ENCODE measurements around the gene RHOT2. TPM values are rescaled to one million over a fixed set of nuclear protein-coding genes. Genes with fewer than 3 reads are reported as not detected.

The RHOT2 gene
- total RNA-seq, 4 donors from 2014 or later = 49.7 to 81.8 (median 57.6) TPM

DNA sequence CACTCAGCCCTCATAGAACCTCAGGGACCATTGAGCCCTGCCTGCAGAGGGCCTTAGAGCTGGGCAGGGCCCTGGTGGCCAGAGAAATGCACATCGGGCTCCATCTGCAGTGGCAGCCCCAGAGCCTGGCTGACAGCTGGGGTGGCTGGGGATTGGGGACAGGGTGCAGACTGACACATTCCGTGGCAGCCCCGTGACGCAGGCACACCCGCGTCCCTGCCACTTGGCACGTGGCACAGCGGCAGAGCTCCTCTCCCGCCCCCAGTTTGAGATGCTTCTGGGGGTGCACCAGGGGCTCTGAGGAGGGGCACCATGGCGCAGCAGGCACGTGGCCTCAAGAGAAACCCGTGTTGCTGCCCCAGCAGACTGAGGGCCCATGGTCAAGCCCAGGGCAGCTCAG is 35.5 kb downstream of the RHOT2 start:
- Histone ChIP-seq H3K9me3 (no peaks in the 10 kb centered on the region), H3K27ac (no peak overlapping the region), H3K27me3 (peaks cover 23% of the 10 kb centered on the region), H3K36me3 (no peaks in the 10 kb centered on the region), H3K4me3 (replicated peaks in 1 of 3) (no peak overlapping the region), H3K4me1 (peaks cover 0 to 14% of the 10 kb centered on the region in 2 donors)
- intact Hi-C loops (cut with DNase I) = loop anchor here (10.0 kb wide), 1 partner anchor 491 kb away; no protein-coding TSS in a partner anchor
- DNase-seq = no peak
- TF ChIP-seq POLR2A (IDR thresholded peaks at IDR 0.05) = no peak
- TF ChIP-seq, protein P1, sequence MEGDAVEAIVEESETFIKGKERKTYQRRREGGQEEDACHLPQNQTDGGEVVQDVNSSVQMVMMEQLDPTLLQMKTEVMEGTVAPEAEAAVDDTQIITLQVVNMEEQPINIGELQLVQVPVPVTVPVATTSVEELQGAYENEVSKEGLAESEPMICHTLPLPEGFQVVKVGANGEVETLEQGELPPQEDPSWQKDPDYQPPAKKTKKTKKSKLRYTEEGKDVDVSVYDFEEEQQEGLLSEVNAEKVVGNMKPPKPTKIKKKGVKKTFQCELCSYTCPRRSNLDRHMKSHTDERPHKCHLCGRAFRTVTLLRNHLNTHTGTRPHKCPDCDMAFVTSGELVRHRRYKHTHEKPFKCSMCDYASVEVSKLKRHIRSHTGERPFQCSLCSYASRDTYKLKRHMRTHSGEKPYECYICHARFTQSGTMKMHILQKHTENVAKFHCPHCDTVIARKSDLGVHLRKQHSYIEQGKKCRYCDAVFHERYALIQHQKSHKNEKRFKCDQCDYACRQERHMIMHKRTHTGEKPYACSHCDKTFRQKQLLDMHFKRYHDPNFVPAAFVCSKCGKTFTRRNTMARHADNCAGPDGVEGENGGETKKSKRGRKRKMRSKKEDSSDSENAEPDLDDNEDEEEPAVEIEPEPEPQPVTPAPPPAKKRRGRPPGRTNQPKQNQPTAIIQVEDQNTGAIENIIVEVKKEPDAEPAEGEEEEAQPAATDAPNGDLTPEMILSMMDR (IDR thresholded peaks at IDR 0.05) = no peak
- 60 to 84% methylated on average over 1 to 6 of the region's 12 CpGs for WGBS, 2 donors

DNA sequence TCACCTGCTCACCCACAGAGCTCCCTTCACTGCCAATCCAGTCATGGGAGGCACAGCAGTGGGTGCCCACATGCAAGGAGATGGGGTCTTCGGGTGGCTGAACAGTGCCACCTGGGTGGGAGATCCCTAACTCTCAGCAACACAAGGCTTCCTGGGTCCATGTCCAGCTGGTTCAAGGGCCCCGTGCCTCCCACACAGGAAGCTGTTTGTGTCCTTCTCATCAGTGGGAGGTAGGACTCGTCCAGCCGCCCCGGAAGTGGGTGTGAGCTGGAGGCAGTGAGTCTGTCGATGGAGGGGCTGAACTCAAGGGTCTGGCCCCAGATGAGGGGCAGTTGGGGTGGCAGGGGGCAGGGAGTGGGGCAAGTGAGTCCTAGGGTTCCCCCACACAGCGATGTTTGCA is 36.1 kb downstream of the RHOT2 start:
- Histone ChIP-seq H3K4me1 (peaks cover 0 to 14% of the 10 kb centered on the region in 2 donors), H3K36me3 (no peaks in the 10 kb centered on the region), H3K9me3 (no peaks in the 10 kb centered on the region), H3K27ac (no peak overlapping the region), H3K4me3 (replicated peaks in 1 of 3) (no peak overlapping the region), H3K27me3 (peaks cover 23% of the 10 kb centered on the region)
- intact Hi-C loops (cut with DNase I) = loop anchor here (10.0 kb wide), 1 partner anchor 491 kb away; no protein-coding TSS in a partner anchor
- 58 to 84% methylated on average over 4 to 5 of the region's 7 CpGs for WGBS, 2 donors
- TF ChIP-seq, protein P1 (IDR thresholded peaks at IDR 0.05) = no peak
- no peak for TF ChIP-seq POLR2A (IDR thresholded peaks at IDR 0.05)
- no peak for DNase-seq

DNA sequence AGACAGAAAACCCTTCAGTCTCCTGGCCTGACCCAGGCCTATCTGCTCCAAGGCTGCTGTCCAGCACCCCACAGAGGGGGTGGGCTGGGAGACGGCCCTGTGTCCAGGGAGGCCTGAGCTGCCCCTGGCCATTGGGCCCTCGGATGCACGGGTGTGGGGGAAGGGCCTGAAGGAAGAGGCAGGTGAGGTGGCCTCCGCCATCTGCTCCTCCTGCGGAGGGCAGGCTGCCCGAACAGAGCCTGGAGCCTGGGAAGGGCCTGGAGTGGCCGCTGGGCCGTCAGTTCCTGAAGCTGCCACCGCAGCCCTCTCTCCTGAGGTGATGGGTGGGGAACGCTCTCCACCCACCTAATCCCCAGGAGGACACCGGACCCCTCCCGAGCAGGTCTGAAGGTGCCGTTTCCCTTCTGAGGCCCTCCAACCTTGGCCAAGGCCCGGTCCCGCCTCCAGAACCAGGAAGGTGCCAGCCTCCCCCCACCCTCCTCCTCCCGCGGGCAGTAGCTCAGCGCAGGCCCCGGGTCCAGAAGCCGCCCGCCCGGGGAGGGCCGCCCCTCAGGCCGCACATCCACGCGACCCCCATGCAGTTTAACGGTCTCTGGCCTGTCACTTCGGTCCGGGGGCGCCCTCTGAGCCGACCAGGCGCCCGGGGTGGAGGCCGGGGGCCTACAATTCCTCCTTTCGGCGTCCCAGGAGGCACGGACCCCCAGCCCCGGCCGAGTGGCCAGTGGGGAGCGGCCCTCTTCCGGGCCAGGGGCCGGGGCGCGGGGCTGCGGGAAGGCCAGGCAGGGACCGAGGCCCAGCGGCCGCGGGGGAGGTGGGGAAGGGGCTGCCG is 36.8 kb downstream of the RHOT2 start:
- intact Hi-C loops (cut with DNase I) = loop anchor here (10.0 kb wide), 1 partner anchor 490 kb away; no protein-coding TSS in a partner anchor
- Histone ChIP-seq H3K4me3 (replicated peaks in 1 of 3) (no peak overlapping the region), H3K27ac (no peak overlapping the region), H3K9me3 (no peaks in the 10 kb centered on the region), H3K36me3 (no peaks in the 10 kb centered on the region), H3K27me3 (peaks cover 23% of the 10 kb centered on the region), H3K4me1 (peaks cover 0 to 14% of the 10 kb centered on the region in 2 donors)
- no peak for DNase-seq
- WGBS, 2 donors = 11 to 38% methylated on average over 6 to 8 of the region's 50 CpGs
- TF ChIP-seq POLR2A (IDR thresholded peaks at IDR 0.05) = no peak
- TF ChIP-seq, protein P1 (IDR thresholded peaks at IDR 0.05) = no peak

DNA sequence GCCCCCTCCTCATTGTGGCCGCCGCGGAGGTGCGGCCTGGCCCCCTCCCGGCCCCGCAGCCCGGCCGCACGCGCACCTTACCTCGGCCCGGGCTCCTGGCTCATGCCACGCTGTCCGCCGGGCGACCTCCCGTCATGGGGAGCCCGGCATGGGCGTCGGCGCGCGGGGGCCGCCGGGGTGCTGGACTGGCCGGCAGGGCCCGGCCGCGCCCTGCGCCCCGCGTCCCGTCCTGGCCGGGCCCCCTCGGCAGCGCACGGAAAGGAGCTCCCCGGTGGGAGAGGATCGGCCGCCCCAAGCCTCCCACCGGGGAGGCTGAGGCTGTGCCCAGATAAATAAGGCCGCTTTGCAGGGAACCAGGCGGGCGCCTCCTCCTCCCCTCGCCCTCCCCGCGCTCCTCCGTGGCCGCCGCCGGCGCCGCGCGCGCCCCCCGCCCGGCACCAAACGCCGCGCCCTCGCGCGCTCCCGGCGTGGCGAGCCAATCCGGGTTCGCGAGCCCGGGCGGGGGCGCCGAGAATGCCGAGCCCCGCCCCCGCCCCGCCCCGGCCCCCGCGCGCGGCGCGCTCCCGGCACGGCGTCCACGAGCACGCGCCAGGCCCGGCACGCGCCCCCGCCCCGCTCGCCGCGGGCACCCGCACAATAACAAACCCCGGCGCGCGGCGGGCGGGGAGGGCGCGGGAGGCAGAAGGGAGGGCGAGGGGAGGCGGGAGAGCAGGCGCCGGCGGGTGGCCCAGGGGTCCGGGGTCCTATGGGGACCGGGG is 37.7 kb downstream of the RHOT2 start, which contains the start of gene FBXL16:
TSS of gene FBXL16 (minus strand) at position 371 of the 758 bp plus-strand sequence. CDS start 8,396 bp downstream, outside the sequence.
- Histone ChIP-seq H3K4me1 (peaks cover 0 to 14% of the 10 kb centered on the region in 2 donors), H3K36me3 (no peaks in the 10 kb centered on the region), H3K9me3 (no peaks in the 10 kb centered on the region), H3K27me3 (peaks cover 23% of the 10 kb centered on the region), H3K27ac (no peak within 1 kb of the TSS), H3K4me3 (replicated peaks in 1 of 3) (no peak within 1 kb of the TSS)
- intact Hi-C loops (cut with DNase I) = loop anchor here (10.0 kb wide), 1 partner anchor 489 kb away; no protein-coding TSS in a partner anchor
- 0% methylated on average over 6 to 7 of the region's 115 CpGs for WGBS, 2 donors
- no peak for DNase-seq
- no peak for TF ChIP-seq POLR2A (IDR thresholded peaks at IDR 0.05)

DNA sequence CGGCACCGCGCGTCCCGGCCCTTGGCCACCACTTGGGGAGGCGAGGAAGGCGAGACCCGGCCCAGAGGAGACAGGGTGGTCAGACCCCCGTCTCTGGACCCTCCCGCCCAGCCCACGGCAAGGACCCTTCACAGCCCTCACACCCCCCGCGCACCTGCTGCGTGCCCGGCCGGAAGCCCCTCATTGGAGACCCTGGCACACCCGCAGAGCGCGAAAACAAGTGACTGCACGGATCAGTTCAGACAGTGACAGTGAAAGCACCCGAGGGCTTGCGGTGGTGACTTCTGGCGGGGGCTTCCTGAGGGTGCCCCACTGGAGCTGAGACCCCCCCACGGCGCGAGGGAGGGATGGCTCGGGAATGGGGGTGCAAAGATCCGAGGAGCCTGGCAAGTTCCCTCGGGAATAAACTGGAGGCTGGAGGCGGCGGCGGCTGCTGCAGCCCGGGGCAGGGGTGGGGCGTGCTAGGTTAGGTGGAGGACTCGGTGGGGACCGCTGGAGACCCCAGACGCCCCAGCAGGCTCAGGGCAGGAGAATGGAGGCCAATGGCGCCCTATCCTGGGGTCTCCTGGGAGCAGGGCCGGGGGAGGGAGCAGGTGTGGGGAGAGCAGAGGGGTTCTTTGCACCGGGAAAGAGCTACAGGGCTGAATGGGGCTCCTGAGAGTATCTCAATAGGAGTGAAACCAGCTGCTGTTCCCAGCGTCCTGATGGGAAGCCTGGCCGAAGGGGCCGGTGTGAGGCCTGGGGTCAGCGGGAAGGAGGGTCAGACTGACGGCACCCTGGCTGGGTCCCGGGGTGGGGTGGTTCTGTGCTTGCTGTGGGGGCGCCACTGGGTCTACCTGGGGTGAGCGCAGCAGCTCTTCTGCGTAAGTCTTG is 38.5 kb downstream of the RHOT2 start:
- Histone ChIP-seq H3K9me3 (no peaks in the 10 kb centered on the region), H3K27me3 (peaks cover 17% of the 10 kb centered on the region), H3K4me1 (peaks cover 0 to 9% of the 10 kb centered on the region in 2 donors), H3K36me3 (no peaks in the 10 kb centered on the region), H3K27ac (no peak overlapping the region), H3K4me3 (replicated peaks in 1 of 3) (no peak overlapping the region)
- TF ChIP-seq POLR2A (IDR thresholded peaks at IDR 0.05) = no peak
- TF ChIP-seq, protein P1 (IDR thresholded peaks at IDR 0.05) = no peak
- DNase-seq = no peak
- intact Hi-C loops (cut with DNase I) = loop anchor here (10.0 kb wide), 1 partner anchor 488 kb away; no protein-coding TSS in a partner anchor
- WGBS, 2 donors = 2 to 6% methylated on average over 23 to 27 of the region's 49 CpGs
